Stimulated activated CD8-positive, alpha-beta memory T cell treated with anti-CD3 and anti-CD28 coated beads, Interleukin-4, amount 100 ng/mL, for 1 hour (primary cell): ENCODE results near the gene PRTN3.

ENCODE experiments used
- DNase-seq, 2 donors: peaks; one replicate each; pipeline ENCODE4 v3.0.0-alpha.2; 2020; ENCODE audit warnings: low read depth in 2 of 2, low spot score in 1 of 2

PRTN3 gene

DNA sequence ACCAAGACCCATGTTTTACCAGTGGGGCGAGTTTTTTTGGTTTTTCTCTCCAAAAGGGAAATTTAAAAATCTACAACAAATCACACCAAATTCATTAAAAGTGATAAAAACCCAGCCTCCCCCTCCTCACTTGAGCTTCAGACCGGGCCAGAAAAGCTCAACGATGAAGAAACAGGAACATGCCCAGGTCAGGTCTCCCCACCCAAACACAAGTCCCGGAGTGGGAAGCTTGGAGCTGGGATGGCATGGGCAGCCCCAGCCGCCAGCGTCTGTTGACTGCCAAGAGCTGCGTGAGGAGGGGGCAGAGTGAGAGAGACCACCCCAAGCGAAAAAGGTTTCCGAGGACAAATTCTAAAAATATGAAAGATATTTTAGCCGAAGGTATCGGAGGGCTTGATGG is 56.2 kb downstream of the PRTN3 start:
- DNase-seq: no peak

DNA sequence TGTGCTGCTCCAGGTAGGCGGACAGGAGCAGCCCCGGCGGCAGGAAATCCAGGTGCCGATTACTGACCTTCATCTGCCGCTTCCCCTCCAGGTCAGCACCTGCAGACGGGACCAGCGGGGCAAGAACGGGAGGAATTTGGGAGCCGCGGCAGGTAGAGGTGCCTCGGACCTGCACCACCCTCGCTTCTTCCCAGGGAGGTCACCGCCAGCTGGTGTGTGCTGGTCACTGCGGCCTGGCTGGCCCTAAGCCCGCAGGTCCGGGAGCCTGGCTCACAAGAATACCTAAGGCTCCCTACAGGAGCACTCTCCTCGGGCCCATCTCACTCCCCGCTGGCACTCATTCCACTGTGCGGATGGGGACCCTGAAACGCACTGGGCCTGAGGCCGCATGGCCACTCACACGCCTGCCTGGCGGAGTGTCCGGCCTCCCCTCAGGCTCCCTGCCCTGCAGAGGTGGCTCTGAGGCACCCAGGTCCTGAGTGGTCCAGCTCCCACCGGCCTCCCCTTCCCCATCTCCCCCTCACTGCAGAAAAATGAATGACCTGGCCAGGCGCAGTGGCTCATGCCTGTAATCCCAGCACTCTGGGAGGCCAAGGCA is 56.7 kb downstream of the PRTN3 start:
- DNase-seq: no peak
